HG03280 (cell line): ENCODE results near the gene S1PR3.

ENCODE experiments used
- ATAC-seq: cut with Tn5 transposase; IDR thresholded peaks from one replicate; pipeline ENCODE4 v1.9.1; 2021; ENCODE audit warnings: mild to moderate bottlenecking, moderate library complexity; ENCODE audit not compliant: unreplicated experiment

S1PR3 gene

DNA sequence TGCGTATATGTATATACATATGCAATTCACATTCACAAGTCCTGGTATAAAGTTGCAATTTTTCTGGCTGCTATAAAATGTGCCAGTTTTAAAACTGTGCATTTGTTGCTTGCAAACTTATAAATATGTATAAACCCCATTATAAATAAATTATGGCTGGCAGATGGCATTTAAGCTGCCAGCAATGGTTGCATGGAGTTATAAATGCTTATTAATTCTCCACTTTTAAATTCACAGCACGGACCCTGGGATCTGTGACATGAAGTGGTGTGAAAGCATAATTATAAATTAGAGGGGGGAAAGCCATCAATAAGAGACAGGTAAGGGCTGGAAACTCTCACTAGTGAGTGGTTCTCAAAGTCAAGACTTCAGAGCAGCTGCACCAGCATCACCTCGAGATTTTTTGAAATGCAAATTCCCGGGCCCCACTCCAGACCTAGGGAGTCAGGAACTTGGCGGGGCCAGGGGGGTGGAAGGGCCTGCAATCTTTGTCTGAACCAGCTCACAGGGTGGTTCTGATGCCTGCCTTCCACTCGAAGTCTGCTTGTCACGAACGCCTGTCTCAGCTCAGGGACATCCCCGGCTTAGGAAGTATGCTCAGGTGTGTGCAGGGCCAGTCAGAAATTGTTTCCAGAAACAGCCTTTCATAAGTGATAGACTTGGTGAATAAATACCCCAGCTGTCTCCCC lies 16.9 kb downstream of the S1PR3 start:
- no peak for ATAC-seq

DNA sequence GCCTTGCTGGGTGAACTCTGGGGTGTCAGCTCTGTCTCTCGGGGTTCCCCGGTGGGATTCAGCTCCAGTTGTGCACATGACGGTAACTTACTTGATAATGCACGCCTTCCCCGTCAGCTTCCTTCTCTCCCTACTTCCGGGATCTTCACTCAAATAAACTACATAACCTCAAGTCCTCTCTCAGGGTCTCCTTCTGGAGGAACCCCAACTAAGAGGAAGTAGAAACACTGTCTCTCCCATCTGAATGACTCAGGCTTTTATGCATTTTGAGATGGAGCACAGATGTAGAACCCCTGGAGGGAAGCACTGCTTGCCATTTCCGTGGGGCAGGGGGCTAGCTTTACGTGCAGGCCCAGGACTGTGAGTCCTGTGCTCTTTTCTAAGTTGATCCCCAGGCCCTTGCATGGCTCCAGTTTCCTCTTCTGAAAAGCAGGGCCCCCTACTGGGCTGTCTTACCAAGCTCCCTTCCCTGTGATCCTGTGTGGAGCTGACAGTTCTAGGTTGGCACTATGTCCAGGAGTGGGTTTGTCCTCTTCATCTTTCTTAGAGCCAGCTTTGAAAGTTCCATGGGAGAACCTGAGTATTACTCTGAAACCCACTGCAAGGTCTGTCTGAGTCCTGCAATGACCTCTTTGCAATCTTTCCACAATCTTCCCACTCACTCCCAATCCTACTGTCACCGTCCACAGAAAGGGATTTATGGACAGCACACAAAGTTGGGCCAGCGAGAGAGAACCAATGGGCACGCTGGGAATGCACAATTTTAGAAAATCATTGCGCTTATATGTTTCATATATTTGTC lies 17.7 kb downstream of the S1PR3 start:
- no peak for ATAC-seq

GRCh38 chr9:89009546-89009840 lies 18.2 kb downstream of the S1PR3 start:
- ATAC-seq, result no peak

GRCh38 chr9:89010056-89010455 lies 18.8 kb downstream of the S1PR3 start:
- no peak for ATAC-seq

DNA sequence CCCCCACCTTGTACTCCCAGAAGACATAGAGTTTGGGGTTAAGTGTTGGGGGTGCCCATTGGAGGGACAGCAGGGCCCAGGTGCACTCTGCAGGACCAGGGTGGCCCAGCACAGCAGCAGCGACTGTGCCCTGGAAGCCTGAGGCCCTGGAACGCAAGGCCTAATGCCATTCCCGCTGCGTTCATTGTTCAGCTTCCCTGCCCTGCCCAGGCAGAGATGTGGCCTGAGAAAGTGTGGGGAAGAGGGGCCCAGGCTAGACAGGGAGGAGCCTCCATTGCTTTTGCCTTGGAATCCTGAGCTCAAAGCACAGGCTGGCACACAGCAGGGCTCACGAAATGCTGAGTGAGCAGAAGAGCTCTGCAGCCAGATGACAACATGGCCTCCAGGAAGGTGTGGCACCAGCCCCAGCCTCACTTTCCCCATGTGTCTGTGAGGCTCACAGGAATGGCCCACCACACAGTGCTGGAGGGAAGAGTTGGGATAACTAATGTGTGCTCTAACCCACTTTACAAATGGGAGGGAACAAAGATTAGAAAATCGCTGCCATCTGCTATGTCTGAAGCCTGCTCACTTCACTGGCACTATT lies 19.4 kb downstream of the S1PR3 start:
- no peak for ATAC-seq

DNA sequence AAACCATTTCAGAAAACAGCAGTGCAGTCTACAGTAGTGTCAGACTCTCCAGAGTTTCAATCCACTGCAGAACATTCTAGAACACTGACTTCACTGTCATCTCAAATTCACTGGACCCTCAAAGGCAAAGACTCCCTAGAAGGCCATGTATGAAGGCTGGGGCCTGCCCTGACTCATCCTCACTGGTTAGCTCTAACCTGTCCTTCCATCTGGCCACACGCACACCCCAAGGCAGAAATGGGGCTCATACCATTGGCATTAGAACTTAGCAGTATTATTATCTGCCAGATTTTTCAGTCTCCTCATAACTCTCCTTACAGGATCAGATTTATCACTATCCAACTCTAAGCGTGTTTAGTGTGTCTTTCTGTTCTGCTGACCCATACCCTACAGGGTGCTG lies 20.4 kb downstream of the S1PR3 start:
- ATAC-seq, result no peak

DNA sequence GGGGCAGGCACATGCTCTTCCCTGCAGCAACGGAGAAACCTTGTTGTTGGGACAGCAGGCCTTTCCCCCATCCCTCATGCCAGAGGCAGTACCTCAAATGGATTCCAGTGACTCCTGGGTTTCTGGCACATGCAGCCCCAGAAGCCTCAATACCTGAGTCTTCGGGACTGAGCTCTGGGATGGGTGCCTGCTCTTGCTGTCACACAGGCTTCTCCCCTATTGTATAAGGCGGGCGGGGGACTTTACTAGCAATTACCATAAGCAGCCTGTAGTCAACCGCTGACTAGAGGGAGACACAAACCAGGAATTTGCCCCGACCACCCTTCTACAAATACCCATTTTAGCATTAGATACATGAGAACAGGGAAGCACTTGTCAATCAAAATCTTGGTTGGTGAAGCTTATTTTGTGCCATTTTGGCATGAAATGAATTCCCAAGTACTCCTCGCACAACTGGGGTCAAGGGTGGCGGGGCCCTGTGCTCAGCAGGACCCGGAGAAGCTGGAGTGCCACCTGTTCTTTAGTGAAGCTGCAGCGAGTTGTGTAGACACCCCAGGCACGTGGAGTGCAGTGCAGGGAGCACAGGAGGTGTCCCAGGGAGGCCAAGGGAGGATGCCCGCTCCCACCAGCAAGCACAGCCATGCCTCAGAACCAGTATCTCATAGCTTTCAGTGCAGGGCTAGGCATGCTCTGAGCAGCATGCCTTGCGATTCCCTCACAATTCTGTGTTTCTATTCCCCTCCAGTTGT lies 21.2 kb downstream of the S1PR3 start:
- no peak for ATAC-seq

DNA sequence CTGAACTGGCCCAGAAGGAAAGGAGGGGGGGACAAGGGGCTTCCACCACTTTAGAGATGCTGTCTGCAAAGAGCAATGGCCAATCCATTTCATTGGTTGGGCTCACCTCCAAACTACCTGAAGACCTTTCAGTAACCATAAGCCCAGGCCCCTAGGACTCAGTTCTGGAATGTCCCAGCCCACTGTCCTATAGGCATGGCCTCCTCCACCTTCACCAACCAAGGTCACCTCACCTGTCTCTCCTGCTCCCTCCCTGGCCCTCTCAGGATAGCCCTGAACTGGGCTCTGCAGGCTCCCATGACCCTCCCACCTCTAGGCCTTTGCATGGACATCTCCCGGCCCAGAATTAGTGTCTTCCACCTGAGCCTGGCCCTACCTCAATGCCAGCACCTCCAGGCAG lies 22.4 kb downstream of the S1PR3 start:
- ATAC-seq, result no peak

DNA sequence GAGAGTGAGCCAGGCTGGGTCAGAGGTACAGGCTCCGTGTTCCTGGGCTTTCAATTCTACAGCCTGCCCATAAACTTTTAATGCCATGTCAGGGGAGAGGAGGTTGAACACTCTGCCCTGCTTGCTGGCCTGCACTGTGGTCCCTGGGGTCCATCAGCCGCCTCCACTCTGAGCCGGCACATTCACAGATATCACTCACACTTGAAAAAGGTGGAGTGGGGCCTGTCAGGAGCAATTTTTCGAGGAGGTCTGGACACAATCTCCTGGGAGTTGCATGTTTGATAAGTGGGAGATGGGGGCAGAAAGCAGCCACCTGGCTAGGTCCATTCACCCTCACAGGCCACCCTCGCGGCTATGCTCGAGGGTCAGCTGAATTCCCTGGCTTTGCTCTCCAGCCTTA lies 22.9 kb downstream of the S1PR3 start:
- ATAC-seq, result no peak

- no peak for ATAC-seq
These were observed 24.1 kb downstream of the S1PR3 start for GRCh38 chr9:89015336-89015735.

DNA sequence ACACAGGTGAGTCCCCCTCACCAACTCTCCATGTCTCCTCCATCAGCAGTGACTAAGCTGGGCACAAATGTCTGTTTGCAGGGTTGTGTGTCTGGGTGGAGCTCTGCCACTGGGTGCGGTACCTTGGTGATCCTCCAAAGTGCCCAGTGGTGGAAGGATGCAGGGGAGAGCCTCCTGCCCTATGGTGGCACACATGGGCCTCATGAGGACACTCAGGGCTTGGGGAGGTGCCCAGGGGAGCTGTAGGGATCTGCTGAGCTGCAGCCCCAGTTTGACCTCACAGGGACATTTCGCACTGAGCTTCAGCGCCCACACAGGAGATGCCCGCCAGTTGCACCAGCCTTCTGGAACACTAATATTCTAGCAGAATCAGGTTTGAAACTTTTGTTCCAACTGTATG lies 29.5 kb downstream of the S1PR3 start:
- ATAC-seq, result no peak

- ATAC-seq, result no peak
These were observed 30.0 kb downstream of the S1PR3 start for GRCh38 chr9:89021154-89021803.

DNA sequence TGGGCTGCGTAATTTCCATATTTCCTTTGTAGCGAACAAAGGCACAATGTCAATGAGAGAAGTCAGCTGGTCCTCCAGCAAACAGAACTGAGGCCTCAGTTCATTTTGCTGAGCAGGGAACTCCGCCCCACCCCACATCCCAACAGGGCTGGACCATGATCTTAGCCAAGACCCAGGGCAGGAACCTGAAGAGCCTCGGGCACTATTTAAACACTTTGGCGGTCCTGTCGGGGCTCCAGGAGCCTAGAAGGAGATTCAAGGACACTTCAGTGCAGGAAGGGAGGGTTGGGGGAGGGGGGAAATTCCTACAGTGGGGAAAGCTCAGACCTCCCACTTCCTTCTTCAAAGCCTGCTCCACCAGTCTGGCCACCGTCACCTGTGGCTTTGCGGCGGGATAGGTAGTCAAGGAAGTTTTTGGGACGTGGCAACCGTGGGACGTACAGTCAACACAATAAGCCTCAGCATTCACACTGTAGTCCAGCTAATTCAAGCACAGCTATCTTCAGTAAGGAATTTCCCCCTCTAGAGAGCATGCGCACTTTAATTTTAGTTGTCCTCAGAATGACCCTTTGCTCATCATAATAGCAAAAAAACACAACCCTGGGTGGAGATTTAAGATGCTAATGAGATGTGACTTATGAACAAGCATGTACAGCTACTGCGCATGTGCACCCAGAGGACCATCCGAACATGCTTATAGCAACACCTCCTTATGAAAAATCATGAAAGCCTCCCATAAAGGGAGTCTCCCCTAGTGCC lies 30.9 kb downstream of the S1PR3 start:
- ATAC-seq, result no peak

GRCh38 chr9:89022902-89023301 lies 31.6 kb downstream of the S1PR3 start:
- ATAC-seq, result no peak

DNA sequence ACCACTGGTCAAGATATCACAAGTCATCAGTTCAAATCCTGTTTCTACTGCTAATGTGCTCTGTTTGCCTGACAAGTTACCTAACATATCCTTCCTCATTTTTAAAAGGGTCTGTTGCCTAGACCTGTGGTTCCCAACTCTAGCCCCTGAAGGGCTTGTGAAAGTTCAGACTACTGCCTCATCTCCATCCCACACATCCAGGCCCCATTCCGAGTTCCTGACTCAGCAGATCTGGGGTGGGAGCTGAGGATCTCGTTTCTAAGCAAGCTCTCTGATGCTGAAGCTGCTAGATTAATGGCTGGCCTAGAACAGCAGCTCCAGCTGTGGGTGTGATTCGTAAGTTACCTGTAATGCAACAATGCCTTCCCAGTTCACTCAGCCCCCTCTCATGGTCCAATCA lies 32.5 kb downstream of the S1PR3 start:
- ATAC-seq, result no peak

DNA sequence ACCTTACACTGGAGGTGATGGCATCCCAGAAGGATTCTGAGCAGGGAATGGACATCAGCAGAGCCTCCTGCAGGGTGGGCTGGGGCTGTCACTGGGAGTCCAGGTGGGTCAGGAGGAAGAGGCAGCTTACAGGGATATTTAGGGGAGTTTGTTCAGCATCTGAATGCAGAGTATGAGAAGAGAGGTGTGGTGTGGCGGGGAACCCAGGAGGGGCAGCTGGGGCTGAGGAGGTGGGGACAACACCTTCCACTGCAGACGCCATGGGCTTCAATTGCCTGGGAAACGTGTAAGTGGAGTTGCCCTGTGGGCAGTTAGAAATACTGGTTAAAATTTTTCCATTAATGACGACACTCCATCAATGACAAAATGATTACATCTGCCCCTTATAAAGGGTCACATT lies 33.5 kb downstream of the S1PR3 start:
- ATAC-seq, result no peak

DNA sequence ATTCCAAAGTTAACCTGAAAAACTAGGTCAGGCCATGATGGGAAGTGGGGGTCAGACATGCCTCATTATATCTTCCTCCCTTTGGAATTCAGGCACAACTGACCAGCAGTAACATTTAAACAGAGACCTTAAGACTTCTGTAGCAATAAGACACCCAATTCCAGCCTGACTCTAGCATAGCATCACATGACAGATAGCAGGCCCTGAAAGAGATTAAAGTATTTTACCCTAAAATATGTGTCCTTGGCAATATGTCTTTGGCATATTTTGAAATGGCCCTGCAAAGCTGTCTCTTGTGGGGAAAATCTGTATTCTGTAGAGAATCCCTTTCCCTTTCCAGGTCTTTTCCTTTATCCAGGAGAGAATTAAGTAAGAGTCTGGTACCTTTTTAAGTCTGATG lies 34.3 kb downstream of the S1PR3 start:
- no peak for ATAC-seq

GRCh38 chr9:89026876-89027275 lies 35.6 kb downstream of the S1PR3 start:
- ATAC-seq, result no peak

DNA sequence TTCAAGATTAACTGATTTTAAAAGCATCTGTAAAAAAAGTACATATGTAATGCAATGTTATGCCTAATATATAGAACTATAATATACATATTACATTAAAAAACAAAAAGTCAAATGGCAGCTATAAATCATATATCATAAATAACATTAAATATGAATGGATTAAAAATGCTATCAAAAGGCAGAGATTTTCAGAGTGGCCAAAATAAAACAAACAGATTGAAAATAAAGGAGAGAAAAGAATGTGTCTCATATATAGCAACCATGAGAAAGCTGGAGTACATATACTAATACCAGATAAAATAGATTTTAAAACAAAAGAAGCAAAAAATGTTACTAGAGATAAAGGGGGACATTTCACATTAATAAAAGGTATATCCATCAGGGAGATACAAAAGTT lies 38.5 kb downstream of the S1PR3 start:
- no peak for ATAC-seq

DNA sequence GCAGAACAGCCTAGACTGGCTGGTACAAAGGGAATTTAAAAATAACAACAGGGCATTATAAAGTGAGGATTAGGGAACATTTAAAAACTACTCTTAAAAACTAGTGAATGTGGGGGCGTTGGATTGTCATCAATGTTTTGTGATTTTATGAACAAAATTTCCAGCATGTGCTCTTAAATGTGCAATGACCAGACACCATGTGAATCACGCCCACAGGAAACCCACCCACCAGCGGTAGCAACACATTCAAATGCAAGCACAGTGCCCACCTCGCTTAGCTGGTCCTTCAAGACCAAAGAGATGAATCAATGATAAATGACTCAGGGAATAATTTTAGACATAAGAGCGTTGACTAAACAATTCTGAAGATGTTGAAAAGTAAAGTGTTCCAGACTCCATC lies 40.9 kb downstream of the S1PR3 start:
- no peak for ATAC-seq

DNA sequence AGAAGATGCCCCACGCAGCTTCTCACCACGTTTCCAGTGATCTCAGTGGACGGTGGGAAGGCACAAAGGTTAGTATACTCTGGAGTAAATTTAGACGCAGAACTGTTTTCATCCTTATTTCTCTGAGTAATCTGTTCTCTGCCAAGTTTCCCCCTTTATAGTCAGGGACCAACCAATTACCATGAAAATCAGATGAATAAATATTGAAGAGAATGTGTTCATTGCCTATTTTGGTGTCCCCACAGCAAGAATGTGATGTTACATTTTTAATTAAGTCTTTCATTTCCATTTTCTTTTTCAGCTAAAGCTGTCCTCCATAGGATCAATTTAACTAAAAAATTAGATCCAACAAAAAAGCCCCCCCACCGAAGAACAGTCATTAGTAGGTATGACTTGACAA lies 41.4 kb downstream of the S1PR3 start:
- ATAC-seq, result no peak
